Measurements from ENCODE around the gene NHLRC4.
A peak's percentile ranks its signal among the peaks of the same experiment; 100 is the strongest.

Gene NHLRC4

GRCh38 chr16:578232-578869, 11.5 kb downstream of the NHLRC4 start:
- no peak overlapping the region for H3K27ac ChIP-seq

DNA sequence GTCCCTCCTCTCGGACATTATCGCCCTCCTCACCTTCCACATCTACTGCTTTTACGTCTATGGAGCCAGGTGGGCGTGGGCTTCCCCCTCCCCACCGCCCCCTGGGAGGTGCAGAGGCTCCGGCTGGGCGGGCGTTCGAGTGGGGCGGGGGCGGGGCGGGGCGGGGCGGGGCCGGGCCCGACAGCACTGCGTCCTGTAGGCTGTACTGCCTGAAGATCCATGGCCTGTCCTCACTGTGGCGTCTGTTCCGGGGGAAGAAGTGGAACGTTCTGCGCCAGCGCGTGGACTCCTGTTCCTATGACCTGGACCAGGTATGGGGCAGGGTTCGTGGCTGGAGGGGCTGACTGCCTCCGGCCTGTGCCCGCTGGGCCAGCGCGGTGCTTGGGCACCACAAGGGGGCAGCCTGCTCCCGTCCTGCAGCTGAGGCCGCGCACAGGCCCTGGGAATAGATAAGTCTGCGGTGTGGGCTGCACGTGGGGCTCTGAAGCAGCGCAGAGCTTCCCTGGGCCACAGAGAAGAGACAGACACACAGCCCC, 12.1 kb downstream of the NHLRC4 start:
- TF ChIP-seq, protein P1, sequence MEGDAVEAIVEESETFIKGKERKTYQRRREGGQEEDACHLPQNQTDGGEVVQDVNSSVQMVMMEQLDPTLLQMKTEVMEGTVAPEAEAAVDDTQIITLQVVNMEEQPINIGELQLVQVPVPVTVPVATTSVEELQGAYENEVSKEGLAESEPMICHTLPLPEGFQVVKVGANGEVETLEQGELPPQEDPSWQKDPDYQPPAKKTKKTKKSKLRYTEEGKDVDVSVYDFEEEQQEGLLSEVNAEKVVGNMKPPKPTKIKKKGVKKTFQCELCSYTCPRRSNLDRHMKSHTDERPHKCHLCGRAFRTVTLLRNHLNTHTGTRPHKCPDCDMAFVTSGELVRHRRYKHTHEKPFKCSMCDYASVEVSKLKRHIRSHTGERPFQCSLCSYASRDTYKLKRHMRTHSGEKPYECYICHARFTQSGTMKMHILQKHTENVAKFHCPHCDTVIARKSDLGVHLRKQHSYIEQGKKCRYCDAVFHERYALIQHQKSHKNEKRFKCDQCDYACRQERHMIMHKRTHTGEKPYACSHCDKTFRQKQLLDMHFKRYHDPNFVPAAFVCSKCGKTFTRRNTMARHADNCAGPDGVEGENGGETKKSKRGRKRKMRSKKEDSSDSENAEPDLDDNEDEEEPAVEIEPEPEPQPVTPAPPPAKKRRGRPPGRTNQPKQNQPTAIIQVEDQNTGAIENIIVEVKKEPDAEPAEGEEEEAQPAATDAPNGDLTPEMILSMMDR (conservative IDR thresholded peaks at IDR 0.05; ENCODE audit: low read depth, low read length): peak; percentile 50
- Histone ChIP-seq H3K36me3 (ENCODE audit: insufficient read depth) (no peaks in the 10 kb centered on the region), H3K4me3 (IDR thresholded peaks at IDR 0.05; ENCODE audit: insufficient read depth, low read depth, low read length) (no peak overlapping the region), H3K9ac (no peak overlapping the region), H3K4me2 (no peak overlapping the region), H3K27me3 (ENCODE audit: insufficient read depth, low read depth) (no peaks in the 10 kb centered on the region), H3K27ac (no peak overlapping the region), H3K79me2 (ENCODE audit: insufficient read depth, low read depth) (no peaks in the 10 kb centered on the region), H3K4me1 (ENCODE audit: low read depth, poor library complexity, severe bottlenecking) (peaks cover 6% of the 10 kb centered on the region), H4K20me1 (ENCODE audit: insufficient read depth) (no peaks in the 10 kb centered on the region), H2AFZ (ENCODE audit: low read depth) (no peak overlapping the region)

More at GRCh38 chr16:578232-578869, 11.5 kb downstream of the NHLRC4 start:
- Histone ChIP-seq H3K36me3 (ENCODE audit: insufficient read depth) (no peaks in the 10 kb centered on the region), H3K79me2 (ENCODE audit: insufficient read depth, low read depth) (no peaks in the 10 kb centered on the region), H3K4me1 (ENCODE audit: low read depth, poor library complexity, severe bottlenecking) (peaks cover 6% of the 10 kb centered on the region), H3K27me3 (ENCODE audit: insufficient read depth, low read depth) (no peaks in the 10 kb centered on the region), H3K9ac (no peak overlapping the region), H4K20me1 (ENCODE audit: insufficient read depth) (no peaks in the 10 kb centered on the region), H3K4me3 (IDR thresholded peaks at IDR 0.05; ENCODE audit: insufficient read depth, low read depth, low read length) (no peak overlapping the region), H2AFZ (ENCODE audit: low read depth) (no peak overlapping the region), H3K4me2 (no peak overlapping the region)
- TF ChIP-seq, protein P1 (conservative IDR thresholded peaks at IDR 0.05; ENCODE audit: low read depth, low read length): no peak

- Histone ChIP-seq H3K27ac (no peak overlapping the region), H3K4me2 (no peak overlapping the region), H3K36me3 (ENCODE audit: insufficient read depth) (no peaks in the 10 kb centered on the region), H3K79me2 (ENCODE audit: insufficient read depth, low read depth) (no peaks in the 10 kb centered on the region), H2AFZ (ENCODE audit: low read depth) (no peak overlapping the region), H3K4me1 (ENCODE audit: low read depth, poor library complexity, severe bottlenecking) (peaks cover 6% of the 10 kb centered on the region), H3K9ac (no peak overlapping the region), H4K20me1 (ENCODE audit: insufficient read depth) (no peaks in the 10 kb centered on the region), H3K27me3 (ENCODE audit: insufficient read depth, low read depth) (no peaks in the 10 kb centered on the region), H3K4me3 (IDR thresholded peaks at IDR 0.05; ENCODE audit: insufficient read depth, low read depth, low read length) (no peak overlapping the region)
- TF ChIP-seq, protein P1 (conservative IDR thresholded peaks at IDR 0.05; ENCODE audit: low read depth, low read length): no peak
Observed at GRCh38 chr16:580141-580945, 13.5 kb downstream of the NHLRC4 start.

GRCh38 chr16:580946-581498, 14.2 kb downstream of the NHLRC4 start:
- H4K20me1 ChIP-seq (ENCODE audit: insufficient read depth): no peaks in the 10 kb centered on the region
- TF ChIP-seq, protein P1 (conservative IDR thresholded peaks at IDR 0.05; ENCODE audit: low read depth, low read length): no peak
- H3K4me2 ChIP-seq: no peak overlapping the region
- H2AFZ ChIP-seq (ENCODE audit: low read depth): no peak overlapping the region
- peaks cover 6% of the 10 kb centered on the region for H3K4me1 ChIP-seq (ENCODE audit: low read depth, poor library complexity, severe bottlenecking)
- H3K36me3 ChIP-seq (ENCODE audit: insufficient read depth): no peaks in the 10 kb centered on the region
- H3K27ac ChIP-seq: no peak overlapping the region
- H3K4me3 ChIP-seq (IDR thresholded peaks at IDR 0.05; ENCODE audit: insufficient read depth, low read depth, low read length): no peak overlapping the region
- H3K79me2 ChIP-seq (ENCODE audit: insufficient read depth, low read depth): no peaks in the 10 kb centered on the region
- no peaks in the 10 kb centered on the region; the same call in 1 of the 2 replicates for H3K27me3 ChIP-seq (ENCODE audit: insufficient read depth, low read depth)
- no peak overlapping the region for H3K9ac ChIP-seq
